NB4 (cell line): Measurements from ENCODE around the gene TCF7L2.

ENCODE experiments used
- DNase-seq: peaks from one replicate; pipeline ENCODE4 v3.0.0; 2010; ENCODE audit warnings: low read depth
- H3K4me3 ChIP-seq: one replicate; pipeline ENCODE4 v1.5.1; 2011; ENCODE audit warnings: mild to moderate bottlenecking, low read depth, low read length, moderate library complexity
- MYC ChIP-seq: IDR thresholded peaks from 2 replicates; pipeline ENCODE4 v1.6.1; 2011; ENCODE audit warnings: low read depth, low read length
- POLR2A ChIP-seq: IDR thresholded peaks from 2 replicates; pipeline ENCODE4 v1.6.1; 2011; ENCODE audit warnings: mild to moderate bottlenecking; ENCODE audit not compliant: insufficient read length; ENCODE audit errors: extremely low read depth
- TF ChIP-seq, protein P1 (sequence below): IDR thresholded peaks from 2 replicates; pipeline ENCODE4 v1.6.1; 2011; ENCODE audit warnings: low read depth, low read length
- TF ChIP-seq, protein P2 (sequence below): IDR thresholded peaks from one replicate; pipeline ENCODE4 v1.5.1; 2012; ENCODE audit warnings: low read depth, low read length

The TCF7L2 gene

DNA sequence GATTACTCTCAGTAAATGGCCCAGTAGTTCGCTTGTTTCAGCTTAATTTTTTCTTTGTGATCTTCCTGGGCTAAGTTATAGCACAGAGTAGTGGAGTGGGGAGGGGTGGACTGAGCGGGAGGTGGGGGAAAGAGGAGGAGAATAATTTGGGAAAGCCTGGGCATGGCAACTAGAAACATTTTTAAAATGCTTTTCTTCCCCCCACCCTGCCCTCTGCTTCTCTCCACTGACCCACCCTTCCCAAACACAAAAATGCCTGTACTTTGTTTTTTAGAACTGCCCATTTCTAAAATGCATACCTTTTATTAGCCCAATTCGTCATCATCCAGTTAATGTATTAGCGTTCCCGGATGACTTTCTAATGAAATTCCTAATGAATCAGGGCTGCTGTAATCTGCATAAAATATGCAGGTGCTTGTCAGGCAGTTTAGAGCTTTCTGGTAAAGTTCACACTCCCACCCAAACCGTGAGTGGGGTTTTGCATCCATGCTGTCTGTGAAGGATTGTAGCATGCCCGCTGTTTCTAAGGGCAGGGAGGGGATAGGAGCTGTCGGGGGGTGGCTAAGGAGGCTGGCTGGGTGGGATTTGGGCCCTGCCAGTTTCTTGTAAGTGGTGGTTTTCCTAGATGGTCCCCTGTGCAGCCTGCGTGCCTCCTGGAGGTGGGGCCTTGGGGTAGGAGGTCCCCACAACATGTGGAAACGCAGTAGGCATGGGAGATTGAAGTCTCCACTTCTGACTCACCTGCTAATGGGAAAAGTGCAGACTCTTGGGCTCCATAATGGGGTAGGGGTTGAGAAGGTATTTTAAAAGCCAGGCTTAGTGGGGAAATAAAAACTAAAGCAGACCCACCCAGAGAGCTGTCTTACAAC is 190.3 kb downstream of the TCF7L2 start:
- TF ChIP-seq, protein P1, sequence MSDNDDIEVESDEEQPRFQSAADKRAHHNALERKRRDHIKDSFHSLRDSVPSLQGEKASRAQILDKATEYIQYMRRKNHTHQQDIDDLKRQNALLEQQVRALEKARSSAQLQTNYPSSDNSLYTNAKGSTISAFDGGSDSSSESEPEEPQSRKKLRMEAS, result no peak
- TF ChIP-seq POLR2A, result no peak
- TF ChIP-seq, protein P2, sequence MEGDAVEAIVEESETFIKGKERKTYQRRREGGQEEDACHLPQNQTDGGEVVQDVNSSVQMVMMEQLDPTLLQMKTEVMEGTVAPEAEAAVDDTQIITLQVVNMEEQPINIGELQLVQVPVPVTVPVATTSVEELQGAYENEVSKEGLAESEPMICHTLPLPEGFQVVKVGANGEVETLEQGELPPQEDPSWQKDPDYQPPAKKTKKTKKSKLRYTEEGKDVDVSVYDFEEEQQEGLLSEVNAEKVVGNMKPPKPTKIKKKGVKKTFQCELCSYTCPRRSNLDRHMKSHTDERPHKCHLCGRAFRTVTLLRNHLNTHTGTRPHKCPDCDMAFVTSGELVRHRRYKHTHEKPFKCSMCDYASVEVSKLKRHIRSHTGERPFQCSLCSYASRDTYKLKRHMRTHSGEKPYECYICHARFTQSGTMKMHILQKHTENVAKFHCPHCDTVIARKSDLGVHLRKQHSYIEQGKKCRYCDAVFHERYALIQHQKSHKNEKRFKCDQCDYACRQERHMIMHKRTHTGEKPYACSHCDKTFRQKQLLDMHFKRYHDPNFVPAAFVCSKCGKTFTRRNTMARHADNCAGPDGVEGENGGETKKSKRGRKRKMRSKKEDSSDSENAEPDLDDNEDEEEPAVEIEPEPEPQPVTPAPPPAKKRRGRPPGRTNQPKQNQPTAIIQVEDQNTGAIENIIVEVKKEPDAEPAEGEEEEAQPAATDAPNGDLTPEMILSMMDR, result no peak
- TF ChIP-seq MYC, result no peak
- DNase-seq, result no peak

DNA sequence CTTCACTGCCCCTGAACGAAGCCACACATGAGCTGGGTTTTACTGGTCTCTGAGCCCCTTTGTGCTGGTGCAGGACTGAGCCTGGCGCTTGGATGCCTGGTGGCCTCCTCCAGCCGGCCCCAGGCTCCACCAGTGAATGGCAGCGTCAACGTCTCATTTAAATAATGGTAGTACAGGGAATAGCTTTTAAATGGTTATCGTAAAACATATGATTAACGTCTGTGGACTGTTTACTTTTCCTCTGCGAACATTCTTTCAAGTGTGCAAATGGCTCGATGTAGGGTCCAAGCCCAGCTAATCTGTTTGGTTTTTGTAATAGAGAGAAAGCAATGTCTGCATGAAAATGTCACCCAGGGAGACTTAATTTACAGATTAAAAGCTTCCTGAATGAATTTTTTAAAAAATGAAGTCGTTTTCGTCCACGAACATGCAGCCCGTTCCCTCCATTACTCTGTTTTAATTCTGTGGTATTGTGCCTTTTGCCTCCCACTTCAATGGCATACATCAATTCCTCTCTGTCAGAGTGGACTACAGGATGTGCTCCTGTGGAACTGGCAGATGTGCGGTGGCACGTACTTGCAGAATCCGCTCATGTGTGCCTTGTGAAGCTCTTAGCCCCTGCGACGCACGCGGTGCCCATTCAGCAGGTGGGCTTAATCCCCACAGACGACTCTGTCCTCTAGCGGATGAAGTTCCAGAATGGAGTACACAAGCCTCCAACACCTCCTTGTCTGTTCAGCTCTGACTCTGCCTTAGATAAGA is 192.7 kb downstream of the TCF7L2 start:
- H3K4me3 ChIP-seq, result no peak overlapping the region
- TF ChIP-seq, protein P2, result no peak
- TF ChIP-seq MYC (no peak), POLR2A (no peak)
- TF ChIP-seq, protein P1, result no peak
- no peak for DNase-seq

More for the DNA sequence above, 190.3 kb downstream of the TCF7L2 start:
- no peak overlapping the region for H3K4me3 ChIP-seq

DNA sequence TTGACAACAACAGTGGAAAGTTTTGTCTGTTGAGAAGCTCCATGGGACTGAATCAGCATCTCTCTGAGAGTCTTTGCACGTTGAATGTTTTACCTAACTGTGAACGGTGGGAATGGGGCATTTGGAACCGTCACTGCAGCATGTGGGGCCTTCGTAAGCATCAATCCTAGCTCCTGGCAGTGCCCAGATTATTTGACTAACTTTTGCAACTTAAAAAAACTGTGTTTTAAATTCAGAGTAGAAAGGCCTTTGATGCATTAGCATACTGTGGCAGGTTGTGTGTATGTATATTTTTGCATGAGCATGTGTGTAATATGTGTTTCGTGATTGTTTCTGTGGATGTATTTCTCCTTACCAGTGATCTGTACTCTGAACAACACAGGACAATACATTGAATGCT is 194.5 kb downstream of the TCF7L2 start:
- H3K4me3 ChIP-seq, result no peak overlapping the region
- DNase-seq, result no peak
- TF ChIP-seq, protein P1, result no peak
- TF ChIP-seq POLR2A (no peak), MYC (no peak)
- TF ChIP-seq, protein P2, result no peak

DNA sequence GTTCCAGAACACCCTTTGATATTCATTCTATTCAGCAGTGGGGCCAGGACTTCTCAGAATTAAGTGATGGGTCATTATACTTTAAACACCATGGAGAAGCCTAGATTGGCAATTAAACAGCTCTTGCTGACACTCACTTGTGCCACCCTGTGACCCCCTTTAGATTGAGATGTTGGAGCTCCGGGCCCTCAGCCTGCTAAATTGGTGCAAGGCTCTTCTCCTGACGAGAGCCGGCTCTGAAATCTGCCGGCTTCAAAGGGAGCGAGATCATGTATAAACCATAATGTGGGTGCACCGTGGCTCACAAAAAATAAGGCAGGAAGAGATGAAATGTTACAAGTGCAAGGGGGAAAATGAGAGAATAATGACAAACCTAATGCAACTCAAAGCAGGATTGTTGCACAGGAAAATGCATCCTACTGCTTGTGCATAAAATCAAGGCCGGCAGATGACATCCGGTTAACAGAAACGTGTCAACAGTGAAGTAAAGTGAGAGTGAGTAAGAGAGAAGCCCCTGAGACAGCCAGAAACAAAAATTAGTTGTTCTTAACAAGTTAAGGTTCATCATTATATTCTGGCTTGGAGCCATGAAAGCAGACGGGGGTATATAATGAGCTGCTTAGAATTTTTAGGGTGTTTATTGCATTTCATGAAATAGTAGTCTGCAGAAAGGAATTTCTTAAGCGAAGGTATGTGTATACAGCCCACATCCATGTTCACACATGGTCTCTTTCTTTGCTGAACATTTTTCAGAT is 198.2 kb downstream of the TCF7L2 start:
- H3K4me3 ChIP-seq, result no peak overlapping the region
- TF ChIP-seq POLR2A (no peak), MYC (no peak)
- TF ChIP-seq, protein P1, result no peak
- TF ChIP-seq, protein P2, result no peak
- no peak for DNase-seq

DNA sequence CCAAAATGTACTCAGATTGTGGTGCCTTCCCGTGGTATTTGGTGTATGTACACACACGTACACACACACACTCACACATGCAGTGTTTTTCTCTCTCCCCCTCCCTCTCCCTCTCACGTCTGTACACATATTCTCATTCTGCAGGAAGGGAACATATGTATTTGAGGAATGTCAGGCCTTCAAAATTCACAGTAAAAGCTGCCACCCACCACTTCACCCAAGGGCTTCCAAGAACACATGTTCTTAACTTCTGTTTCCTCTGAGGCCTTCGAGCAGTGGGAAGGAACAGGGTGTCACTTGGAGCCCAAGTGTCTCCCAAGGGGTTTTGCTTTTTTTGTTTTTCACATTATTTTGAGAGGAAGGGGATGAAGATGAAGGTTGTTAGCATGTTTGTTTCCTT is 198.9 kb downstream of the TCF7L2 start:
- H3K4me3 ChIP-seq, result no peak overlapping the region
- TF ChIP-seq POLR2A, result no peak
- TF ChIP-seq, protein P1, result no peak
- no peak for TF ChIP-seq MYC
- TF ChIP-seq, protein P2, result no peak
- DNase-seq, result no peak
